T-helper 2 cell treated with Interferon-gamma antibody and Interleukin-4, amounts not matched to agents 100 ng/mL and 5 ng/mL, for 36 hours (primary cell): Measurements from ENCODE around the gene DNMBP. TPM values are rescaled to one million over a fixed set of nuclear protein-coding genes. Genes with fewer than 3 reads are reported as not detected.
"Not testable (repeated sequence)": the region's sequence is repeated elsewhere in the genome, so short reads cannot be mapped to it uniquely, and the experiment has no call there.

ENCODE experiments used
- intact Hi-C: fragments of 100-400 bp; cut with micrococcal nuclease; formaldehyde crosslinking; loops from one replicate; pipeline ENCODE4 v1.15.1; 2023
- total RNA-seq: library from RNA; stranded (reverse); gene quantifications from 2 replicates; pipeline ENCODE4 v1.2.3, GENCODE V29; 2022

DNMBP gene
- total RNA-seq, 1 donor from 2014 or later, result 1.7 TPM

DNA sequence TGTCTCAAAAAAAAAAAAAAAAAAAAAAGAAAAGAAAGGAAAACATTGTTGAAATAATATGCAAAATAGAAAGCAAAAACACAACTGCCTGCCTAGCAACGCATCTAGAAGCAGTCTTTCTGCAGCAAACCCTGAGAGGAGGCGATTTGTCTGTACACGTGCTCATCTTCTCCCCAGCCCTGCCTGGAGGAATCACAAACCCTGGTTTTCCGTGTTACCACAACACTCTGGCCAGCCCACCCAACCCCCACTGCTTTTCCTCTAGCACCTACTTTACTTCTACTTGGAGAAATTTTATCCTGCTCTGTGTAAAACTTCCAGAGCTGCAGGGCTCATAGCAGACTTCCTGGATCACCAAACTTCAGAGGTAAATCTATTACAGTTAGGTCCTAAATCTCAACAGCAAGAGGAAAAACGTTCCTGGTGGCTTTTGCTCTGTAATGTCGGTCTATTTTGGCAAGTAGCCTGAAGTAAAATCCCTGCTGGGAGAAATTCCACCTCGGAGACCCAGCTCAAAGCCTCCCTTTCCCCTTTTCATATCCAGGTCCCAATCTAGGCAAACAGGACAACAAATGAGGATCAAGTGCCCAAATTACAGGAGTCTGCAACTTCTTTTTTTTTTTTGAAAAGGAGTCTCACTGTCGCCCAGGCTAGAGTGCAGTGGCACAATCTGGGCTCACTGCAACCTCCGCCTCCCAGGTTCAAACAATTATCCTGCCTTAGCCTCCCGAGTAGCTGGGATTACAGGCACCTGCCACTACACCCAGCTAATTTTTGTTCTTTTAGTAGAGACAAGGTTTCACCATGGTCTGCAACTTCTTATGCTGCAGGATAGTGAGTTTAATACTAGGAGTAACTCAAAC is 91.6 kb downstream of the DNMBP start:
- intact Hi-C loops, result no loop called here

DNA sequence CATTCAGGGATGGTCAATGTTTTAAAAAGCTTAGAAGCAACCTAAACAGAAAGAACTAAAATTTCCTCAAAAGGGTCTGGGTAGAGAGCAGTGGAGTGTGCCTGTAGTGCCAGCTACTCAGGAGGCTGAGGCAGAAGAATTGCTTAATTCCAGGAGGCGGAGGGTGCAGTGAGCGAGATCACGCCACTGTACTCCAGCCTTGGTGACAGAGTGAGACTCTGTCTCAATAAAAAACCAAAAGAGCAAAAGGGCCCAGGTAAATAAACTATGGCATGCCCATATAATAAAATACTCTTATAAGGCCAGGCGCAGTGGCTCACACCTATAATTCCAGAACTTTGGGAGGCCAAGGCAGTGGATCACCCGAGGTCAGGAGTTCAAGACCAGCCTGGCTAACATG is 93.0 kb downstream of the DNMBP start:
- intact Hi-C loops, result no loop called here

DNA sequence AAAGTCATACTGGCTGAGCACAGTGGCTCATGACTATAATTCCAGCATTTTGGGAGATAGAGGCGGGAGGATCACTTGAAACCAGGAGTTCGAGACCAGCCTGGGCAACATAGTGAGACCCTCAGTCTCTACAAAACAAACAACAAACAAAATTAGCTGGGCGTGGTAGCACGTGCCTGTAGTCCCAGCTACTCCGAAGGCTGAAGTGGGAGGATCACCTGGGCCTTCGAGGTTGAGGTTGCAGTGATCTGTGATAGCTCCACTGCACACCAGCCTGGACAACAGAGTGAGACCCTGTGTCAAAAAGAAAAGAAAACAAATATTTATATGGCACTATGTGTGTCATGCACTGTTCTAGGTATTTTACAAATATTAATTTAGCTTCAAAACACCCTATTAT is 94.3 kb downstream of the DNMBP start:
- intact Hi-C loops, result no loop called here

- intact Hi-C loops, result no loop called here
Observed at GRCh38 chr10:99914236-99914635, 95.5 kb downstream of the DNMBP start.

- intact Hi-C loops, result no loop called here
Observed at GRCh38 chr10:99913831-99914235, 95.9 kb downstream of the DNMBP start.

DNA sequence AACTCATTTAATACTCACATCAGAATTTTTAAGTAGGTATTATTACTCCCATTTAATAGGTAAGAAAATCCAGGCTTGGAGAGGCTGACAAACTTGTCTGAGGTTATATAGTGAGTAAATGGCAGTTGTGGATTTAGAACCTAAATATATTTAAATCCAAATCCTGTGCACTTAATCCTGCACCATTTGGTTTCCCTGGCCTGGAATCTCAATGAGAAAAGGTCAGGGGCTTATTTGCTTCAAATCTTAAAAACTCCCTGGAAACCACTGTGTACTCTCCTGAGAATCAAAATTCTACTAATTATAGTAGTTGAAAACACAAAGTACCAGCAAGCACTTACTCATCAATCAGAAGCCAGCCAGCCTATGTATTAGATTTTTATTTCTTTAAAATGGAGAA is 97.7 kb downstream of the DNMBP start:
- intact Hi-C loops, result no loop called here

GRCh38 chr10:99908512-99908911 is 101.2 kb downstream of the DNMBP start:
- intact Hi-C loops, result no loop called here

DNA sequence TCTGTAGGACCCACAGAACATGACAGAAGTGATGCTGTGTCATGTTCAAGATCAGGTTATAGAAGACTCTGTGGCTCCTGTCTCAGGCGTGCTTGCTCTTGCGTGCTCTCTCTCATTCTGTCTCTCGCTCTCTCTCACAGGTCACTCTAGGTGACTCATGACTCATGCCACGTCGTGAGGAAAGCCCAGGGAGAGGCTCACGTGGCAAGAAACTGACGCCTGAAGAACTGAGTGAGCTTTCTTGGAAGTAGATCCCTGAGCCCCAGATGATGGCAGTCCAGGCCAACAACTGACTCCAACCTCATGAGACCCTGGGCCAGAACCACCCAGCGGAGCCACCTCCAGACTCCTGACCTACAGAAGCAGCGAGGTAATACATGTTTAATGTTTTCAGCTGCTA is 103.3 kb downstream of the DNMBP start:
- intact Hi-C loops, result no loop called here

DNA sequence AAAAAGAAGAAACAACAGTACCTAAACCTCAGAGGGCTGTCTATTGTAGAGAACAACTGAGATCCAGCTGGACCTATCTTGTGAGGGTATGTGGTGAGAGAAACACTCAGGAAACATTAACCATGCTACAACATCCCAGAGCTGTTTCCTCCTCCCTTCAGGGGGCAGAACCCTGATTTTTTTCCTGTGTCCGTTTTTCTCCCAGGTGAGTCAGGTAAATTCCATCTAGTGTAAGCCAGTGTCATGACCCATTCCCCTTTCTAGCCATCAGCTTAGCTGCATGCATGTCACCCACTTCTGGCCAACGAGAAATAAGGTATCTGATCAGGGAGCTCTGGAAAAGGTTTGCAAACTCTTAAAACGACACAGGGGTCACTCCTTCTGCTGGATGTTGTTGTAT is 103.8 kb downstream of the DNMBP start:
- intact Hi-C loops, result no loop called here

DNA sequence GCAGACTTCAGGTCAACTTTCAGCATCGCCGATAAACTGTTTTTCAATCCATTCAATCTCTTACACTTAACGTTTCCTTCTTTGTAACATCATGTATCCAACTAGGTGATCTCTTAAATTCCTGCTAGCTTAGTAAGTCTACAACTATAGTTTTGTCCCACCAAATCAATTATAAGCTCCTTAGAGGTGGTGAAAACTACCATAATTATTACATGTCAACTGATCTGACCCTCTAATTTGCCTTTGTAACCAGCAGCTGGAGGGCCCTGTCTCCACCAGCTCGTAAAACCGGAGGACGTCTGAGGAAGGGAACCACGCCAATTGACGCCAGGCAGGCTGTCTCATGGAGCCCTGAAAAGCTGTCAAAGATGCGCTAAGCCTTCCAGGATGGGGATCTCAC is 113.9 kb downstream of the DNMBP start:
- intact Hi-C loops, result no loop called here

DNA sequence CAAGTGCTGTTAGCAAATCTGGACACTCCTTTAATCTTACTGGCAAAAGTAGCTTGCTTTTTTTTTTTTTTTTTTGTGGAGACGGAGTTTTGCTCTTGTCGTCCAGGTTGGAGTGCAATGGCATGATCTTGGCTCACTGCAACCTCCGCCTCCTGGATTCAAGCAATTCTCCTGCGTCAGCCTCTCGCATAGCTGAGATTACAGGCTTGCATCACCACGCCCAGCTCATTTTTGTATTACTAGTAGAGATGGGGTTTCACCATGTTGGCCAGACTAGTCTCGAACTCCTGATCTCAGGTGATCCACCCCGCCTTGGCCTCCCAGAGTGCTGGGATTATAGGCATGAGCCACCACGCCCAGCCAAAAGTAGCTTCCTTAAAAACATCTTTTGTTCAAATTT is 114.7 kb downstream of the DNMBP start:
- intact Hi-C loops, result not testable (repeated sequence)

DNA sequence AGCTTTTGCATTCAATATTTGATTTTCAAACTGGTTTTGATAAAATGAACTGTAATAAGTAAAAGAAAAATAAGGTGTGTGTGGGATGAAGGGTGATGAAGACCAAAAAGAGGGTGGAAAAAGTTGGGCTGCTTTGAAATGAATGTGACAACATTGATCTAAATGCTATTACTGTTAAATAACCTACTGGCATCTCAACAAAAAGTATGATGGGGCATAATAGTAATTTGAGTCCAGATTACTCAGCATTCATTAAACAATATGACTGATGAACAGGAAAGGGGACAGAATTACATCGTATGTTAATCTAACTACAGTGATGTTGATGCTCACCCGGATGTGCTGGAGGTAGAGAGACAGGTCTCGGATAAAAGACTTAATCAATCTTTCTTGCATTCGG is 115.1 kb downstream of the DNMBP start:
- intact Hi-C loops, result no loop called here

DNA sequence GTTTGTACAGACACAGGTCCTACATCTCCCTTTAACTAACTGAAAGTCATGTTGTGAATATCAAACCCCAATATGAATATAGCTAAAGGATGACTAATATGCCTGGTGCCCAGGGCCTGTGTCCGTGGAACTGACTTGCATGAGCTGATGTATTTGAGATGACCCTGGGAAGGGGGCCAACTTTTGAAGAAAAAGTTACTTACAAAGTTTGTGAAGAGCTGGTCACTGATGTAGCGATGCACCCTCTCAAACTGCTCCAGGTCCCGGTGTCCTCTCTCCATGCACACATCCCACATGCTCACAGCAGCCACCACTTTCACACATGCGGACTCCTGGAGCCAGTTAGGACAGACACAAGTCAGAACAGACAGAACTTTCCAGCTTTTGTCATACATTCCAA is 121.1 kb downstream of the DNMBP start:
- intact Hi-C loops, result no loop called here

- intact Hi-C loops, result no loop called here
Observed at GRCh38 chr10:99883523-99883922, 126.2 kb downstream of the DNMBP start.

DNA sequence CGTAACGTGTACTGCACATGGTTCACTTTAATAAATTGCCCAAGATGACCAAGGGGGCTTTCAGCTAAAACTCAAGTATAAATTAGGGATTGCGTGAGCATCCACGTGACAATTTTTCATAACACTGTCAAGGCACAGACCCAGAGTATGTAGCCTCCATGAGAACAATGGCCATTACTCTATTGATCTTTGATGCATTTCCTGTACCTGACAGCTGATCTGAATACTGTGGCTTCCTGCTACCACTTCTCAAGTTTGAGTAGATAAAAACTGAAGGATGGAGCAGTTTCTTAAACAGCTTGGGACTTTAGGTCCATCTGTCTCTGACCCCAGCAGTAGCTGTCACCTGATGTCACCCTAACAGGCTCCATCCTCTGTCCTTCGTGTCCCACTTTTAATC is 128.4 kb downstream of the DNMBP start:
- intact Hi-C loops, result no loop called here

- intact Hi-C loops, result no loop called here
Observed at GRCh38 chr10:99880080-99880835, 129.5 kb downstream of the DNMBP start.

GRCh38 chr10:99875473-99875872 is 134.3 kb downstream of the DNMBP start:
- intact Hi-C loops, result loop anchor here (10.0 kb wide), 1 partner anchor 129 kb away; the partner anchor contains the start of gene DNMBP

GRCh38 chr10:99874341-99875085 is 135.2 kb downstream of the DNMBP start:
- intact Hi-C loops, result loop anchor here (10.0 kb wide), 1 partner anchor 130 kb away; the partner anchor contains the start of gene DNMBP

DNA sequence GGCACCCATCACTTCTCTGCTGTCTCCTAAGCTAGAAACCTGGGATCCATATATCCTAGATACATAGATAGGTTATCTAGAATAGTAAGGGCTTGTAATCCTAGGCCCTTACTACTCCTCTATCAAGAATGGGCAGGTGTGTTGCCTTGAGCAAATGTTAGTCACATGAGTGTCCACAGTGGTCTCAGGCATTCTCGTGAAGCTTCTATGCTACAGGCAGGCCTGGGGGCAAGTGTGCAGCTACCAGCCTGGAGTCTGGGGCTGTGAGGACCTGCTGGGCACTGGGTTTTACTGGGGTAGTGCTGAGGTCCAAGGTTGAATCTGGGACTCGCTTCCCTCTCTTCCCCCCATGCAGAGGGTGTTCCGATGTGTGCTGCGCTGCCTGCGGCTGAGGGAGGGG is 135.9 kb downstream of the DNMBP start:
- intact Hi-C loops, result loop anchor here (10.0 kb wide), 1 partner anchor 131 kb away; the partner anchor contains the start of gene DNMBP

GRCh38 chr10:99872367-99873162 is 137.2 kb downstream of the DNMBP start:
- intact Hi-C loops, result loop anchor here (10.0 kb wide), 1 partner anchor 132 kb away; the partner anchor contains the start of gene DNMBP
